Hematopoietic multipotent progenitor cell treated with erythropoietin and hydrocortisone succinate and interleukin-3 and kit ligand, for 4 days (in vitro differentiated cells): ENCODE results near the gene FBXO41.
"Not testable (repeated sequence)": the region's sequence is repeated elsewhere in the genome, so short reads cannot be mapped to it uniquely, and the experiment has no call there.

Experiments
- DNase-seq: peaks from one replicate; pipeline ENCODE4 v3.0.0-alpha.2; 2015

Gene FBXO41

GRCh38 chr2:73286134-73286655, 1.9 kb upstream of the FBXO41 start:
- no peak for DNase-seq

DNA sequence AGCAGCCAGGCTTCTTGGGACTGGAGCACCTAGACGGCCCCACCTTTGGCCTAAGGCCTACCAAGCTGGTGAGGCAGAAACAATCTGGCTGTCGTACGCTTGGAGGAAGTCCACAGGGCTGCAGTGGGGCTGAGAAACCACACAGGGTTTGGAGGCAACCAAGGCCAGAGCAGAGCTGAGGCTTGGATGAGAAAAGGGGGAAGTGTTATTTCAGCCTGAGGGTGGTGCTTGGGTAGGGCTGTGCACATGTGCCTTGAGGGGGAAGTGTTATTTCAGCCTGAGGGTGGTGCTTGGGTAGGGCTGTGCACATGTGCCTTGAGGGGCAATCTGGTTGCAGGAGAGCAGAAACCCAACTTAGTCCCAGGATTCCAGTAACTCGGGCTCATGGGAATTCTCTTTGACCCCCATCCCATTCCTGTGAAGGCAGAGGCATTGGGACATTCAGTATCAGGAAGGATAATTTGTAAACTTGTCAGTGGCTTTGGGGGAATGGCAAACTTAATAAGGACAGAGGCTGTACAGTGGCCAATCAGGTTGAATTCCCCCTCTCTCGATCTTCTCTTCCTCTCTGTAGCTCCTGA, 971 bp upstream of the FBXO41 start:
- DNase-seq = peak; percentile 94

- DNase-seq = peak; percentile 49
Measured at GRCh38 chr2:73283545-73284295, 558 bp downstream of the FBXO41 start.

DNA sequence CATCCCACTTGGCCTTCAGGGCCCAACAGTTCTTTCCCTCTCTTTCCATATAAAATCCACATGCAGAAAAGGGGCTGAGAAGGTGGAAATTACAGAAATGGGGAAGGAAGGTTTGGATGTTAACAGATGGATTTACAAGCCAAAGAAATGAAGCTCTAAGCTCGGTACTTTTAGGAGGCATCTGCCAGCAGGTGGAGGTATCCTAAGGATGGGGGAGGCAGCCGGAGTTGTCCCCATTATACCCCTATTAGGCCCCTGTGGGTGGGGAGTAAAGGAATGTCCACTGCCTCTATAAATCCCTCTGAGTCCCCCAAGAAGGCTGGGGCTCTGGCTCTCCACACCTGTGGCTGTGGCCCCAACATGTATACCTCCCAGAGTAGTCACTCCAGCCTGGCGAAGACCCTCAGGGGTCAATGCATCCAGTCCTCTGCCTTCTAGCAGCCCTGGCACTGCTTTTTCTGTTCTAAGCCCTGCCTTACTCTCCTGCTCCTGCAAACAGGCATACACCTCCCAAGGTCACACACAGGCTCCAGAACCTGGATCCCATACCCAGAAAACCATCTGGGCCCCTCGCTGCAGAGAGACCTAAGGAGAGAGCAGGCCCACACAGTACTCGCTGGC, 1.2 kb downstream of the FBXO41 start:
- no peak for DNase-seq

- no peak for DNase-seq
Measured at GRCh38 chr2:73281244-73281643, 3.0 kb downstream of the FBXO41 start.

DNA sequence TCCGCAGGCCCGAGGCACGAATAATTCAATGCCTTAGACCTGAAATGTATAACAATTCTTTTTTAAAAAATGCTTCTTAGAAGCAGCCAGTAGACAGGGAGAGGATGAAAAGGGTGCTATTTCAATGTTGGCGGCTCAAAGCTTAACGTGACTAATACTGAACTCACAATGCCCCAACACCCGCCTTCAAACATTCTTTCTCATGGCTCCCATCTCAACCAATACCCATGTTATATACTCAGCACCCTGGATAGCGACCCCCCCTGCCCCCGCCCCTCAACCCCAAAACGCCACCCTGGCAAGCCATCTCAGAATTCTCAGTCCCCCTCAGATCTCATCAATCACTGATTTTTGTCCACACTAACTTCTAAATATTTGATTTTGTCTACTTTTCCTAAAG, 4.4 kb downstream of the FBXO41 start:
- no peak for DNase-seq

DNA sequence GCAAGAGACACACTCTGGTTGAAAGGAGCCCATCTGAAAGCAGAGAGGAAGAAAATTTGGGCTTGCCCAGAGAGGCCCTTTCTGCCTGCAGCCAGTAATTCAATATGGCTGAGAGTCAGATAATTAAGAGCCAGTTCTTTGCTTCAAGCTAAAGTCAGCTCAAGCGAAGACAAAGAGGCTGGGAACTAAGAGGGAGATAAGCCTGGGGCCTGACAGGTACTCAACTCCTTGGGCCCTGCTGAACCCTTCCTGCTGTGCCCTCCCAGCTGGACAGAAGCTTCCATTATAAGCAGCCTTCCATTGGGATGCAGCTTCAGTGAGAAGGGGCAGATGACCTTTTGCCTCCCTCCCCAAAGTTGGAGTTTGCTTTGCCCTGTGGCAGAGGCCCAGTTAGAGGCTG, 12.0 kb downstream of the FBXO41 start:
- DNase-seq = no peak

DNA sequence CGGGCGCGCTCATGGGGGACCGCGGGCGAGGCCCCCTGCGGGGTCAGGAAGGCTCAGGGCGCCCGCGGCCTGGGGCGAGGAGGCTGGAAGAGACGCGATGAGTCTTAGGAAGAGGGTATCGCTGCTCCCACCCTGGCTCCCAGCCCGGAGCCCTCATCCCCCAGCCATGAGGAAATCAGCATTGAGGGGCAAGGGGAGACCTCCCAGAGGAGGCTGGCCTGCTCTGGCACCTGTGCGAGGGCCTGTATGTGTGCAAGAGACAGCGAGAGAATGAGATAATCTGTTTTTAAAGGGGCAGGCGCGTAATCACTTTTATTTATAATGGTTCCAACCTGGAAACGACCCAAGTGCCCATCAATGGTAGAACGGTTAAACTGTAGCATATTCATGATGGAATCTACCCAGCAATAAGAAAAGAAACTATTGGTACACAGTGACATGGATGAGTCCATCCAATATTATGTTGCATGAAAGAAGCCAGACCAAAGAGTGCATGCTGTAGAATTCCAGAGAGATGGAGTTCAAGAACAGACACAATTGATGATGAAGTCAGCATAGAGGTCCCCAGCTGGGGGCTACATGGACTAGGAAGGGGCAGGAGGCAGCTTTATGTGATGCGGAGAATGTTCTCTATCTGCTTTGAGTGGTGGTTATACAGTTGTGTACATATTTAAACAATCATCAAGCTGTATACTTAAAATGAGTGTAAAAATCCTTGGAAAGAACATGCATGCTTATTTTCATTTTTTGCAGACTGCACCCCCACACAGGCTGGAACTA, 14.4 kb downstream of the FBXO41 start:
- DNase-seq = no peak

DNA sequence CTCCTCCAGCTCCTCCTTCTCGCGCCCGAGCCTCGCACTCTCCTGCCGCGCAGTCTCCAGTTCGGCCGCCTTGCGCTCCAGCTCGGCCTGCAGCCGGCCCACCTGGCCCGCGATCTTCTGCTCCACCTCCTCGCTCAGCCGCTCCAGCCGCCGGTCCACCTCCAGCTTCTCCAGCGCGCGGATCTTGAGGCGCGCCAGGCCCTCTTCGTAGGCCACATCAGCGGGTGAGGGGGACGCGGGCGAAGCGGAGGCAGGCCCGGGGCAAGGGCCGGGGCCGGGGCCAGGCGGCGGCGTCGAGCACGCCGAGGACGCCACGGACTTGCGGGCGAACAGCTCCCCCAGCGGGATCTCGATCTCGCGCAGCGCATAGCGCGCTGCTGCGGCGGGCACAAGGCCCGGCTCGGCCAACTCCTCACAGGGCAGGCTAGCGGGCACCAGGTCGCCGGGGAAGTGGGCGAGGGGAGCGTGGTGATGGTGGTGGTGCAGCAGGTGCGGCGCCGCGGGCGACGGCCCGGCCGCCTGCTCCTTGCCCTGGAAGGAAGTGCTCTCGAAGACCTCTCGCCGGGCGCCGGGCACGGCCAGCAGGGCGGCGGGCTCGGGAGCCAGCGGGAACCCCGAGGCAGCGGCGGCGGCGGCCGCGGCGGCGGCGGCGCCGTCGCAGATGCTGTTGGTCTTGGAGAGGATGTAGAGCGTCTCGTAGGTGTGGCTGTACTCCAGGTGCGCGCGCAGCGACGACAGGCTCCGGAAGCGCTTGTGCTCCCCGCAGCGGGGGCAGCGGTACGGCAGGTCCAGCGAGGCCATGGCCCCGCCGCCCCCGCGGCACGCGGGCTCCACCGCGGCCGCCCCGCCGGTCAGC, 15.2 kb downstream of the FBXO41 start:
- DNase-seq = peak; percentile 60

GRCh38 chr2:73268366-73268829, 15.9 kb downstream of the FBXO41 start:
- DNase-seq = no peak

DNA sequence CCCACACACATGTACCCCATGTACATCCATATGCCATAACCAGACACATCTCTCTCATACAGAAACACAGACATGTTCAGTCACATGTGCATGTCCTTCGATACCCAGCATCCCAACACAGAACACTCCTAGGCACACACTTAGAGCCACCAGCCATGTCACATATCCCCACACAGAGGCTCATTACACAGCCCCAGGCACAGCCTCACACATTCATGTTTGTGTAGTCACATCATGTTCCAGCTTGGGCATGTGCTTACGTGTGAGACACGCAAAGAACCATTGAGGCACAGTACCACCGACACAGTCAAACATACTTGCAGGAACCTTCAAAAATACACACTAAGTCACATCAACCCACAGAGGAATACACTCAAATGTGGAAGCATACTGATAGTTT, 17.3 kb downstream of the FBXO41 start:
- DNase-seq = no peak

DNA sequence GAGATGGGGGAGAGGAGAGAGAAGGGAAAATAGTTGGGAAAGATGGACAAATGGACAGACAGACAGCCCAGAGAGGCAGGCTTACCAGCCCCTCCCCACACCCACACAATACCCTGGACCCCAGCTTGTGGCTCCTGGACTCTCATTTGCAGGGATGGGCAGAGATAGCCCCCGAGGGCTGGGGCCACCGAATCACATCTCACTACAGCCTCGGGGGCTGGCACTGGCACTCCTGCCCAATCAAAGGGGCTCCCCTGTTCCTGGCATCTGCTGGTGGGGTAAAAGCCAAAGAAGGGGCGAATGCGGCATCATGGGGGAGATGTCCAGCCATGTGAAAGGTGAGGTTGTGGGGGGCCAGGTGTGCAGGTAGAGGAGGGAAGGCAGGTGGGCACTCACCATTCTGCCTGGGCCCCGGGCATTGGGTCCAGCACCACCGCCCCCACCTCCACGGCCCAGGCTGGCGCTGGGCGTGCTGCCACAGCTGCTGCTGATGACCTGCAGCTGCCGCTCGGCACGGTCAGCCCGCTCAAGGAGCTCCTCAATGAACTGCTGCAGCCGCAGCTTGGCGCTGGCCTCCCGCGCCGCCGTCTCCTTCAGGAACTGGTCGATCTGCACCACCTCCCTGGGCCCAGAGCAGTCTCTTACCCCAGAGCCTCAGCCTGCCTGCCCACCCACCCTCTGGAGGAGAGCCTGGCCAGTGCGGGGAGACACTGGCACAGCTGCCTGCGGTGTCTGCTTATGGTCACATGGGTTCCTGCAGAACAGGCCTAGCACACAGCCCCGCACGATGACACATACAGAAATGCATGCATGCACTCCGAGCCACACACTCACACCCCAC, 18.0 kb downstream of the FBXO41 start:
- DNase-seq = no peak

DNA sequence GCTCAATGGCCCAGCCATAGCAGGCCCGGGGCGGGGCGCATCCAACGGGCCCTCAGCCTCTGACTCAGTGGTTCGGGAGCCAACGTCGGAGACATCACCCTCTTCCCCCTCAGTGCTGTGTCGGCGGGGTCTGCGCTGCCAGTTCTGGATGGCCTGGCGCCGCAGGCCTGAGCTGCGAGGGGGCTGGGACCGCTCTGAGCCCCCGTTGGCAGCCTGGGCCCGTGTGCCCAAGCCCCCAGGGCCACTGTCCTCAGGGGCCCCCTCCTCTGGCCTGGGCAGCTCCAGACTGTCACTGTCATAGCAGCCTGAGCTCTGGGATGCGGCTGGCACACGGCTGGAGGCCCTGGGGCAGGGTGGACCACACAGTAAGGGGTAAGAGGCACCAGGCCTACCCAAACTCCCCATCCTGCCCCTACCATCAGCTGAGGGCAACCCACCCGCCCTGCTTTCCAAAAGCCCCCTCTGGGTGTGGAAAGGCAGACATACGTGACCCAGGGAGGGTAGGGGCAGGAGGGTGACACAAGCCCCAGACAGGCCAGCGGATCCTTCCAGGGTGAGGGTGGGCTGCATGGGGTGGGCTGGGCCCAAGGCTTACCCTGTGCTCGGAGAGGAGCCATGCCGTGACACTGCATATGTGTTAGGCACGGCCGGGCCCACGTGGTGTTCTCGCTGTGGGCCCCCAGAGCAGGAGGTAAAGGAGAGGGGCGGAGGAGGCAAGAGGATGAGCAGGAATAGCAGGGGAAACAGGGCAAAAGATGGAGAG, 18.8 kb downstream of the FBXO41 start:
- DNase-seq = no peak

DNA sequence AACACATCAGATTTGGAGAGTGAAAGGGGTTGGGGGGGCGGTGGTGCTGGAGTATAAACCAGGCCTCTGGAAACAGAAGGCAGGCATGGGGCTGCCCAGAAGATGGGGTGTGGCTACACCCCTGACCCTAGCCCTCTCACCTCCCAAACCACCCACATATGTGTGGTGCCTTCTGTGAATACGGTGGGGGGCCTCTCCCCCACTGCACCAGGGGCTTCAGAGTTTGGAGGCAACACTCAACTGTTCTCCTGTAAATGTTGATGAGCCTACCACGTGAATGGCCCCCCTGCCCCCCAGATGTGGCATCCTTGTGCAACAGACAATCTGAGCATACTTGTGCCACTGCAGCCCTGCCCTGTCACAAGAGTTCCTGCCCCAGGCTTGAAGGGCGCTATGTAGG, 19.5 kb downstream of the FBXO41 start:
- no peak for DNase-seq

DNA sequence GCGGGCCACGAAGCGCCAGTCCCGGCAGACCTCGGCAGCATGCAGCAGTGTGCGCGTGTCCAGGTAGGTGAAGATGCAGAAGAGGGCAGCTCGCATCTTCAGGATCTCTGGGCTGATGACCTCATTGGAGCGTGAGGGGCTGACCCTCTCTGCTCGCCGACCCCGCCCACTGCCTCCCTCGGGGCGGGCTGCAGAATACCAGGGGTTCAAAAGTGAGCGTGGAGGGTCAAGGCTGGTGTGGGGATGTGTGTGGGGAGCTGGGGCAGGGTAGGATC, 20.0 kb downstream of the FBXO41 start:
- no peak for DNase-seq

- DNase-seq = no peak
Measured at GRCh38 chr2:73263540-73264331, 20.5 kb downstream of the FBXO41 start.

DNA sequence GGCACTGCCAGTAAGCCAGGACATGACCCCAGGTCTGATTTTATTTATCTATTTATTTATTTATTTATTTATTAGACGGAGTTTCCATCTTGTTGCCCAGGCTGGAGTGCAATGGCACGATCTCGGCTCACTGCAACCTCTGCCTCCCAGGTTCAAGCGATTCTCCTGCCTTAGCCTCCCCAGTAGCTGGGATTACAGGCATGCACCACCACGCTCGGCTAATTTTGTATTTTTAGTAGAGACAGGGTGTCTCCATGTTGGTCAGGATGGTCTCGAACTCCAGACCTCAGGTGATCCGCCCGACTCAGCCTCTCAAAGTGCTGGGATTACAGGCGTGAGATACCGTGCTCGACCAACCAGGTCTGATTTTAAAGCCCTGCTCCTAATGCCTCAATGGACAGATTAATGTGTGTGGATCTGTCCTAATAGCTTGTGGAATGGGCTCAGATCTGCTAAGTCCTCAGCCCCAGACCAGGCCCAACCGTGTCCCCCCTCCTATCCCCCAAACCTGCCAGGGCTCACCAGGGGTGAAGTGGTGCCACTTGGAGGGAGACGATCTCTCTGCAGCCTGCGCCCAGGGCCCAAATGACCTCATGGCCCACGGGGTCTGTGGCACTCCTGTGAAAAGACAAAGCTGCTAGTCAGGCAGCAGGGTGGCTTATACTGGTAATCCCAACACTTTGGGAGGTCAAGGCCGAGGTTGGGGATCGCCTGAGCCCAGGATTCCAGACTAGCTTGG, 21.4 kb downstream of the FBXO41 start:
- DNase-seq = not testable (repeated sequence)

GRCh38 chr2:73262108-73262651, 22.1 kb downstream of the FBXO41 start:
- no peak for DNase-seq
